ENCODE measurements around the gene GFPT2.
"Not testable (repeated sequence)": the region's sequence is repeated elsewhere in the genome, so short reads cannot be mapped to it uniquely, and the experiment has no call there.

GFPT2 gene

GRCh38 chr5:180304431-180305375 is 48.4 kb downstream of the GFPT2 start:
- no peak for DNase-seq (ENCODE audit: low read depth in 2 of 2)

GRCh38 chr5:180304016-180304292 is 49.2 kb downstream of the GFPT2 start:
- no peak for DNase-seq (ENCODE audit: low read depth in 2 of 2)

- no peak for DNase-seq (ENCODE audit: low read depth in 2 of 2)
These were observed 49.7 kb downstream of the GFPT2 start for GRCh38 chr5:180303226-180304015.

GRCh38 chr5:180302256-180302655 is 50.9 kb downstream of the GFPT2 start:
- DNase-seq (ENCODE audit: low read depth in 2 of 2): no peak

- DNase-seq (ENCODE audit: low read depth in 2 of 2): no peak
These were observed 51.9 kb downstream of the GFPT2 start for GRCh38 chr5:180301253-180301652.

GRCh38 chr5:180299526-180299925 is 53.6 kb downstream of the GFPT2 start:
- DNase-seq (ENCODE audit: low read depth in 2 of 2): no peak

GRCh38 chr5:180299014-180299413 is 54.1 kb downstream of the GFPT2 start:
- DNase-seq (ENCODE audit: low read depth in 2 of 2): not testable (repeated sequence)

GRCh38 chr5:180297587-180298282 is 55.4 kb downstream of the GFPT2 start:
- no peak for DNase-seq (ENCODE audit: low read depth in 2 of 2)

- DNase-seq (ENCODE audit: low read depth in 2 of 2): no peak
These were observed 56.4 kb downstream of the GFPT2 start for GRCh38 chr5:180296771-180297170.

GRCh38 chr5:180294913-180295555 is 58.1 kb downstream of the GFPT2 start:
- DNase-seq (ENCODE audit: low read depth in 2 of 2): no peak

GRCh38 chr5:180294411-180294810 is 58.7 kb downstream of the GFPT2 start:
- no peak for DNase-seq (ENCODE audit: low read depth in 2 of 2)

GRCh38 chr5:180291943-180292831 is 60.9 kb downstream of the GFPT2 start, which contains the start of gene MAPK9:
Gene MAPK9, minus strand, starts transcription at chr5:180292083. Its CDS starts 11,522 bp downstream, at chr5:180280561.
- DNase-seq (ENCODE audit: low read depth in 2 of 2): peak; percentile 57 to 81

- DNase-seq (ENCODE audit: low read depth in 2 of 2): no peak
These were observed 61.7 kb downstream of the GFPT2 start for GRCh38 chr5:180291234-180291940.

GRCh38 chr5:180290568-180291233 is 62.4 kb downstream of the GFPT2 start:
- DNase-seq (ENCODE audit: low read depth in 2 of 2): no peak

- DNase-seq (ENCODE audit: low read depth in 2 of 2): no peak
These were observed 63.2 kb downstream of the GFPT2 start for GRCh38 chr5:180289966-180290365.

- DNase-seq (ENCODE audit: low read depth in 2 of 2): no peak
These were observed 63.7 kb downstream of the GFPT2 start for GRCh38 chr5:180289433-180289832.

GRCh38 chr5:180287868-180288267 is 65.3 kb downstream of the GFPT2 start:
- DNase-seq (ENCODE audit: low read depth in 2 of 2): no peak

- no peak for DNase-seq (ENCODE audit: low read depth in 2 of 2)
These were observed 65.7 kb downstream of the GFPT2 start for GRCh38 chr5:180287404-180287803.

GRCh38 chr5:180284149-180284548 is 69.0 kb downstream of the GFPT2 start:
- no peak for DNase-seq (ENCODE audit: low read depth in 2 of 2)
